ENCODE data around the gene SECISBP2. TPM values are rescaled to one million over a fixed set of nuclear protein-coding genes. Genes with fewer than 3 reads are reported as not detected.
A peak's percentile ranks its signal among the peaks of the same experiment; 100 is the strongest.
"Not testable (repeated sequence)": the region's sequence is repeated elsewhere in the genome, so short reads cannot be mapped to it uniquely, and the experiment has no call there.

The SECISBP2 gene
- polyA plus RNA-seq, 4 donors = 57.3 to 89.8 (median 71.3) TPM

DNA sequence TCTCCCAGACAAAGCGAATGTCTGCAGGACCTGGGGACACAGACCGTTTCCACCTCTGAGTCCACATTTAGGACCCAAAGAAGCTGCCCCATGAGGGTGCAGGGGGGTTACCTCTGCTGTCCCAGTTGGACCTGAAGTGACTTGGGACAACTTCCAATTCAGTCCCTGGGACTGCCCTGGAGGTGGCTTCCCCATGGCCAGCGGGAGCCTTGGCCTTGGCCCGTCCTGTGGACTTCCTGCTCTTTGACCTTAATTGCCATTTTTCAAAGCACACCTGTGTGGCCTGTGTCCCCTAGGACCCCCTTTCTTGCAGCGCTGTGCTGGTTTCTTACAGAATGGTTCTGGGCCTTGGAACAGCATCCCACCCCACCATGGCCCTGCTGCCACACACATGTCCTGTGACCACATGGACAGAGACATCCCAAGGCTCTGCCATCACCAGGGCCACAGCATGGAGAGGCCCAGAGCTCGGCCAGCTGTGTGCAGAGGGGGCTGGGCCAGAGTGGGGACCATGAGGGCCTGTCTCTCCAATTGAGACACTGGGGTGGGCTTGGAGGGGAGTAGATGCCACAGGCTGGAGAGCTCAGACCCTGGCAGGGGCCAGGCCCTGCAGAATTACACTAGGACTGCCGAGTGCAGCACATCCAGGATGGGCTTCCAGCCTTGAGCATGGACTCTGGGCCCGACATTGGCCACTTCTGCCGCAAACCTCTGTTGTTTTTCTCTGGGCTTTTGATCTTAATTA, 45.8 kb downstream of the SECISBP2 start:
- DNase-seq (ENCODE audit: low read depth in 4 of 4, low spot score in 3 of 4) = no peak

DNA sequence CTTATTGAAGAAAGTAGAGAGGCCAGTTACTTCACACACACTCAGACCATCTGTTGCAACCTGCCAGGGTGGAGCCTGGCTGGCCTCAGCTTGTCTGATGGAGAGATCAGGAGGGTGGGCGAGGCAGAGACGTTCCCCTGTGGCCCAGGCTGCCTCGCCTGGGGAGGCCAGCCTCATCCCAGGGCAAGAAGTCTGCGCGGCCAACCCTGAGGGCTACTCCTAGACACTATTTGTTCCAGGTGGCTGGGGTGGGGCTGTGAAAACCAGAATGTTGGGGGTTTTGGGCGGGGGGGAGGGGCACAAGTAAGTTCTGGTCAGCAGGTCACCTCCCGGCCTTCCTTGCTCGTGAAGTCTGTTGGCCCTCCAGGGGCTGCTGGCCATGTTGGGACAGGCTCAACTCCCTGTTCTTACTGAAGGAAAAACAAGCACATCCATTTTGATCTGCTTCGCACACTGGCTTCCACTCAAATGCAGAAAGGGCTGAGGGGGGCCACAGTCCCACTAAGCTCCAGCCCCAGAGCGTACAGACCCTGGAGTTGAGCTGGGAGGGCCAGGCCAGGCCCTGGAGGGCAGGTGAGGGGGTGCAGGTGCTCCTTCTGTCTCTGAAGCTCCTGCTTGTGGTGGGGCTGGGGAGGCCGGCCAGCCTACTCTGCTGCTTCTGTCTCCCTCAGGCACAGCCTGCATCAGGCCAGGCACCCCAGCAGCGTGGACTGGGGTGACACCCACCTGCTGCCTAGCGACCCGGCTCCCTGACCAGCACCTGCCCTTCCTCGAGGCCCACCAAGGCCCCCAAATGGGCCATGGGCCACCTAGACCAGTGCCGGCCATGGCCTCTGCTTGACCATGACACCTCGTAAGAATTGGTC, 46.6 kb downstream of the SECISBP2 start:
- no peak for DNase-seq (ENCODE audit: low read depth in 4 of 4, low spot score in 3 of 4)

DNA sequence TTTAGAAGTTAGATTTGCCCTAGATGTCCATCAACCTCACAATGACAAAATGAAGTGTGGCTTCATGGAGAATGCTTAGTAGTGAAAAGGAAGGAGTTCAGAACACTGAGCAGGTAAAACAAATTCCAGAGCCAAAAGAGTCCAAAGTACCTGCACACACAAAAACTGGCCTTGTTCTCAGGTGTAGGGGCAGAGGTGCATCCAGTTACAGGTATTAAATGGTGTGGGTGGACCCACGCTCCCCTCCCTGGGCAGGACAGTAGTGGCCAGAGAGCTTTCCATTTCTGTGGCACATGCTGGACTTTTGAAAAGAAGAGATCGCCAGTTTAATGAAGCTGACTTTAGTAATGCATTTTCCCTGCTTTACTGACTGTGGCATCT, 47.2 kb downstream of the SECISBP2 start:
- no peak for DNase-seq (ENCODE audit: low read depth in 4 of 4, low spot score in 3 of 4)

DNA sequence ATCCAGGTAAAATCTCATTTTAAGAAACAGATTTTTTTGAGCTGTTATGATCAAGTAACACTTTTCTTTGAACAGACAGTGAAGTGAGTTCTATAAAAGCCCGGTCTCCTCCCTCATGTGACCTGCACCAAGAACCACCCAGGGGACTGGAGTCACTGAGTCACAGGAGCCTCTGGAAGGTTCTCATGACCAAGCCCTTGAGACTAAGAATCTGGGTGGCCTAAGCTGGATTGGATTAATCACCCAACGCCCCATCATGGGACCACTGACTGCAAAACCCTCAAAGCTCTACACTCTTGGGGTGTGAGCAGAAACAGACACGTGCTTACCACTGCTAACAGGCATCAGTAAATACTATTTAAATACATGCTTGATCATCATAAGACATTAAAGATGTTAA, 48.4 kb downstream of the SECISBP2 start:
- no peak for DNase-seq (ENCODE audit: low read depth in 4 of 4, low spot score in 3 of 4)

DNA sequence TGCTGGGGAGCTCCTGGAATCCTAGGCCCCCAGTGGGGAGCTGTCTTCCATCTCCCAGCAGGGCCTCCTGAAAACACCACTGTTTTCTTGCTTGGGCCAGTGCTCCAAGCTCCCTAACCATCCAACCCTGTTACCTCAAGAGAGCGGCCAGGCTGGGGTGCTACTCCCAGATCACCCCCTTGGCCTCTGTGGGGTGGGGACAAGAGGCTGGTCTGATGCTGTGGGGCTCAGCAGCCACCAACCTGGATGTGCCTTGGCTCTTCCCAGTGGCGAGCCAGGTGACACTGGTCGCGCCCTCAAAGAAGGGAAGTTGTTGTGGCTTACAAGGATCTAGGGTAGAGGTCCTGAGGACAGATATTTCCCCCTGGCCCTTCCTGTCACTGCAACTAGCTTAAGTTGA, 49.0 kb downstream of the SECISBP2 start:
- DNase-seq (ENCODE audit: low read depth in 4 of 4, low spot score in 3 of 4) = no peak

DNA sequence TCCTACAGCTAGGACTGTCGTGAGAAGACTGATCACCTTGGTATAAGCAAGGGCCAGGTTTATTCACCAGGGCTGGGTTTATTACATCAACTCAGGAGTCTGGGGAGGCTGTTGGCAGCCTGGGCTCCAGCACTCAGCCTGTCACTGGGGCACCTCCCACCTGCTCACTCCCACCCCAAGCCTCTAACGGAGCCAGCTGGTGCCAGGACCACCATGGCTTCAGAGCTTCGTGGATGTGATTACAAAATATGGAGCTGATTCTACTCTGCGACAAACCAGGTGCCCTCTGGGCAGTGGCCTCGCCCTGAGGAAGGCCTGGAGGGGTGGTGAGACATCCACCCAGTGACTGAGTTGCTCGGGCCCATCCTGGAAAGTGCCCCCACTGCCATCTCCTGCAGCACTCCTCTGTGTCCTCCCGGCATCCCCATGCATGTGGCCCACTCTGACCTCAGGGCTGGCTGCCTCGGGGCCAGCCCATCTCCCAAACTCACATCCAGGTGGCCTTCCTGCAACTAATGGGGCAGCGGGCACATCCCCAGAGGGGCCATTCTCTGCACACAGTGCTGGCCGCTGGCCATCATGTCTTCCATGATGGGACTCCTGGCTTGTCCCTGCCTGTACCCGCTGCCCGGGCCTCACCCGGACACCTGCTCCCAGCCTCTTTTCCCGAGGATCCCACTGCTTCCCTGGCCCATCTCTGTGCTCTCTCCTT, 49.6 kb downstream of the SECISBP2 start:
- no peak for DNase-seq (ENCODE audit: low read depth in 4 of 4, low spot score in 3 of 4)

DNA sequence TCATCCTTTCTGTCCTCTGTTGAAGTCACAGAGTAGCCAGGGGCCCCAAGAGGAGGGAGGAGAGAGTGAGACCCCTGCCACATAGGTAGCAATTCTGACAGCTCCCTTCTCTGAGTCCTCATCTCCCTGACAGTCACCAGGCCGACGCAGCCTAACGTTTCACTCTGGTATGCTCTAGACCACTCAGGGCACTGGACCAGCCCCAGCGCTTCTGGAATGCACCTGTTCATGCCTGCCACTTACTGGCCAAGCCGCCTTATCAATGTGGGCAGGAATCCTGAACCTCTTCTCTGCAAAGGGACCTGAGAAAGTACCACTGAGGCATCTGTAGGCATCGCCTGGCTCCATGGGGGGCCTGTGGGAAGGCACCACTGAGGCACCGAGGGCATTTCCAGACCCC, 50.2 kb downstream of the SECISBP2 start:
- no peak for DNase-seq (ENCODE audit: low read depth in 4 of 4, low spot score in 3 of 4)

DNA sequence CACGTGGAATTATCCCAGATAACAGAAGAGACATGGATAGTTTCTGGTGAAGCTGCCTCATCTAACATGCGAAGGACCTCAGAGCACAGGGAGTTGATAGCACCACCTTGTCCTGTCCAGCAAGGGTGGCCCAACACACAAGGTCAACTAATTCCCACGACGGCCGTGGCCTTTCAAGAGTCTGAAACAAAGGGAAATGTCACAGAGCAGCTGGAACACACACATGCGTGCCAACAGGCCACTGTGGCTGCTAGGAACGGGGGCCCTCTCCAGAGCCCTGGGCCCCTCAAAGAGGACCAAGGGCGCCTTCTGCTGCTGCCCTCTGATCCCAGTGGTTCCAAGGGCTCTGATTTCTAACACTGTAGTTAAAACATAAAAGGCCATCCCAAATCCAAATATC, 50.7 kb downstream of the SECISBP2 start:
- no peak for DNase-seq (ENCODE audit: low read depth in 4 of 4, low spot score in 3 of 4)

DNA sequence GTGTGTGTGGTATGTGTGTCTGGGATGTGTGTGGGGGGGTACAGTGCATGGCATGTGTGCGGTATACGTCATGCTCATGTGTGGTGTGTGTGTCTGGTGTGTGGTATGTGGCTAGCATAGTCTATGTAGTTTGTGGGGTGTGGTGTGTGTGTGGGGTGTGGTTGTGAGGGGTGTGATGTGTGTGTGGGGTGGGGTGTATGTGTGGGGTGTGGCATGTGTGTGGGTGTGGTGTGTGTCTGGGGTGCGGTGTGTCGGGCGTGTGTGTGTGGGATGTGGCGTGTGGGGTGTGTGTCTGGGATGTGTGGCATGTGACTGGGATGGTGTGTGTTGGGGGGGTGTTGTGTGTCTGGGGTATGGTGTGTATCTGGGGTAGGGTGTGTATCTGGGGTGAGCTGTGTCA, 52.3 kb downstream of the SECISBP2 start:
- no peak for DNase-seq (ENCODE audit: low read depth in 4 of 4, low spot score in 3 of 4)

DNA sequence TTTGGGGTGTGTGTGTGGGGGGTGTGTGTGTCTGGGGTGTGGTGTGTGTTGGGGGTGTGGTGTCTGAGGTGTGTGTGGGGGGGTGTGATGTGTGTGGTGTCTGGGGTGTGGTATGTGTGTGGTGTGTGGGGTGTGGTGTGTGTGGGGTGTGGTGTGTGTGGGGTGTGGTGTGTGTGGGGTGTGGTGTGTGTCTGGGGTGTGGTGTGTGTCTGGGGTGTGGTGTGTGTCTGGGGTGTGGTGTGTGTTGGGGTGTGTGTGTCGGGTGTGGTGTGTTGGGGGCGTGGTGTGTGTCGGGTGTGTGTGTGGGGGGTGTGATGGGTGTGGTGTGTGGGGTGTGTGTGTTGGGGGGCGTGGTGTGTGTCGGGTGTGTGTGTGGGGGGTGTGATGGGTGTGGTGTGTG, 53.5 kb downstream of the SECISBP2 start:
- not testable (repeated sequence) for DNase-seq (ENCODE audit: low read depth in 4 of 4, low spot score in 3 of 4)

DNA sequence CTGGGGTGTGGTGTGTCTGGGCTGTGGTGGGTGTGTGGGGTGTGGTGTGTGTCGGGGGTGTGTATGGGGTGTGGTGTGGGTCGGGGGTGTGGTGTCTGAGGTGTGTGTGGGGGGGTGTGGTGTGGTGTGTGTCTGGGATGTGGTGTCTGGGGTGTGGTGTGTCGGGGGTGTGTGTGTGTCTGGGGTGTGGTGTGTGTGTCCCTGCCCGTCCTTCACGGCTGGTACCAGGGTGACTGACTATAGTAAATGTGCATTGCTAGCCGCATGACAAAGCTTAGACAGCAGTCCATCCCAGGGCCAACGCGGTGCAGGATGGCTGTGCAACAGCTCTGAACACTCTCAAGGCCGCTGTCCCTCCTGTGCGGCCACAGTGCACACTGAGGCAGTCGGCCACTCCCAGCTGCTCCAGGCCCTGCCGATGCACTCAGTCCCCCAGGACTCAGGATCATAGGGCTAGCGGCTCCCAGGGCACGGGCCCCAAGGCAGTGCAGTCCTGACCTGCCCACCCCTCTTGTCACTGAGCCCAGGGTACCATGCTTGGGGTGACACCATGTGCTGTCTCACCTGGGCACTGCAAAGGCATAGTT, 54.0 kb downstream of the SECISBP2 start:
- DNase-seq (ENCODE audit: low read depth in 4 of 4, low spot score in 3 of 4) = no peak

DNA sequence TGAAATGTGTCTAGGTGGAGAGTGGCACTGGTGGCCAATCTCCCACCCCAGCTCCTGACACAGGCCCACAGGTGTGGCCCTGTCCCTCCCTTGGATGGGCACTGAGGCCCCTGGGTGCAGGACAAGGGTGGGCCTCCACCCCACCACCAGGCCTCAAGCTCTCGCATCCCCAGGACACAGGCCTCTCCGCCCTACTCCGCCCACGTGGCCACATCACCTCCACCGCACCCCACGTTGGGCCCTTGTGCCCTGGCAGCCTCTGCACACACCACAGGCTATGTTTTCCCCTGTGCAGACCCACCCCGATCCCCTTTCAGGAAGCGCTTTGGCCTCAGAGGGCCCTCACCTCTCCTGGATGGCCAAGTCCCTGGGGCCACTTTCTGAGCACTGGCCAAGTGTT, 54.7 kb downstream of the SECISBP2 start:
- no peak for DNase-seq (ENCODE audit: low read depth in 4 of 4, low spot score in 3 of 4)

DNA sequence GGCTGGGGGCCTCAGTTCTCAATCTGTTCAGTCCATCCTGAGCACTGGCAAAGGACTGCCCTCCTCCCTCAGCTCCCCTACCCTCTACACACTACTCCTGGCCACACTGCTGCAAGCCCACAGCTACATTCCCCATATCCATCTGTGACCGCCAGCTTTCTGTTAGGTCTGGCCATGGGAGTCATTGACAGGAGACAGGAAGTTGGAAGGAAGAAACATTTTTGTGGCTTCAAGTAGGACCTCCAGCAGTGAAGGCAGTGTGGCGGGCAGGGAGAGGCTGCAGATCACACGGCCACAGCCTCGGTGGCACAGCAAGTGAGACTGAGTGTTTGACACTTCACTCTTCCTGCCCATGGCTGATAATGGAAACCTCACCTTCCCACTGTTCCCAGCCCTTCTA, 55.9 kb downstream of the SECISBP2 start:
- no peak for DNase-seq (ENCODE audit: low read depth in 4 of 4, low spot score in 3 of 4)

DNA sequence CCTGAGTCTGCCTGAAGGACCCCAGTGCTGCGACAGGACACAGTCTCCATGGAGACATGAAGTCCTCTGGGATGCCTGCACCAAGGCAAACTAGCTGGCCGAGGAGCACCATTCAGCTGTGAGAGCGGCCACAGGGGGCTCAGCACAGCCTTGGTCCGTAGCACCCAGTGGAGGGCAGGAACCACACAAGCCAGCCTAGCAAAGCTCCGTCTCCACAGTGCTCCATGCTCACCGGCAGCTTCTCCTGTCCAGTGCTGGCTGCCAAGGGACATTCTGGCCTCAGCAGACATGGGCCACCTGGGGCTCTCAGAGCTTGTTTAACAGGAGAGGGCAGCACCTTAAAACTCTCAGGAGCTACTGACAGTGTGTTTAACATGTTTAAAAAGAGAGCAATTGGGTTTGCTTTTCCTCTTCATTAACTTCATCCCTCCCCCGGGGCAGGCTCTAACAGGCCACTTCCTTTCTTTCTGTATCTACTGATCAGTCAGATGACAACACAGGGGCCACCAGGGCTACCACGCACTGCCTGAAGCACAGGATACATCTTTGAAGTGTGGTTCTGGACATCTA, 57.0 kb downstream of the SECISBP2 start:
- DNase-seq (ENCODE audit: low read depth in 4 of 4, low spot score in 3 of 4) = peak in 3 of 4 donors; percentile 23 to 55 (median 27)

DNA sequence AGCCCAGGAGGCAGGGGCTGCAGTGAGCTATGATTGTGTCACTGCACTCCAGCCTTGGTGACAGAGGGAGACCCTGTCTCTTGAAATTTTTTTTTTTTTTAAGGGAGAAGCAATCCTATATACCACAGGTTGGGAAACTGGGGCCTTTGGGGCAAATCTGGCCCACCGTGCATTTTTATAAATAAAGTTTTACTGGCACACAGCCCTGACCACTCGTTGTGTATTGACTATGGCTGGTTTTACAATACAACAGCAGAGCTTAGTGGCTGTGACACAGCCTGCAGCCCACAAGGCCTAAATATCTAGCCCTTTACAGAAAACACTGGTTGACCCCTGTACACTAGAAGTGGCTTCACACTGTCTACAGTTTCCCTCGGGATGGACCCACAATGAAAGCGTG, 58.0 kb downstream of the SECISBP2 start:
- DNase-seq (ENCODE audit: low read depth in 4 of 4, low spot score in 3 of 4) = no peak

DNA sequence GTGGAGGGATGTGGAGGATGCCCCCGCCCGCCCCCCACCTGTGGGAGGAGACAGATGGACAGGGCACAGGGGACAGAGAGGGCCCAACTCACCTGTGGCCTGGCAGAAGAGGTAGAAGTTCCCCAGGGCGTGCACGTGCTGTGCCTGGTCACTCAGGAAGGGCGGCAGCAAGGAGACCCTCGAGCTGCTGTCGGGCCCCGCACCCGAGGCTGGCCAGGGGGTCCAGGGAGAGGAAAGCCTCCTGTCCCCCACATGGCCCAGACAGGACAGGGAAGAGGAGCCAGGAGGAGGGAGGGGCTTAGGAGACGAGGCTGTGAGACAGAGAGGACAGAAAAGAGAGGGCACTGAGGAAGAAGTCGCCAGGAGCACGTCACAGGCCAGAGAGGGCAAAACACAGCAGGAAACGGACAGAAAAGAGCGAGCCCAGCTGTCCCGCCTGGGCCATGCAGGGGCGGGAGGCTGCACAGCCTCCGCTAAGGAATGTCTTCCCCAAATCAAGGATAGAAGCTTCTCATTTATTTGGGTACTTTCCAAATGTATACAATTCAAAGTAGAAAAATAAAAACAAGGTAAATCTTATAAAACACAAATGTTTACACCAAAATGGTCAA, 58.5 kb downstream of the SECISBP2 start:
- DNase-seq (ENCODE audit: low read depth in 4 of 4, low spot score in 3 of 4) = peak in 2 of 4 donors; percentile 5 to 27

DNA sequence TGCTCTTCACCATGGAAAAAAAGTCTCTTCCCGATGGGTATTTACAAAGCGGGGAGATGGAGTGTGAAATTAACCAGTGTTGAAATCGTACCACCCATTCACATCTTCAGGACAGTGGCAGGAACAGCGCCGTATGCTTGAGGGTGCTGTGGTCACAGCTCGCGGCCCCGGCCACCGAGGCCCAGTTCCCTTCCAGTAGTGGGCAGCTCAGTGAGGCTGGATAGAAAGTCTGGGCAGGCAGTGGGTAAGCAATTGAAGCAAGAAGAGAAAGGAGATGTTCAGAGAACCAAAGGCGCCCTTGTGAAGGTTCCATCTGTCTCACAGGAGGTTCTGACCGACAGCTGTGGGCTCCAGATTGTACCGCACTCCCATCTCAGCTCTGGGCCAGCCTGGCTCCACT, 59.1 kb downstream of the SECISBP2 start:
- no peak for DNase-seq (ENCODE audit: low read depth in 4 of 4, low spot score in 3 of 4)

DNA sequence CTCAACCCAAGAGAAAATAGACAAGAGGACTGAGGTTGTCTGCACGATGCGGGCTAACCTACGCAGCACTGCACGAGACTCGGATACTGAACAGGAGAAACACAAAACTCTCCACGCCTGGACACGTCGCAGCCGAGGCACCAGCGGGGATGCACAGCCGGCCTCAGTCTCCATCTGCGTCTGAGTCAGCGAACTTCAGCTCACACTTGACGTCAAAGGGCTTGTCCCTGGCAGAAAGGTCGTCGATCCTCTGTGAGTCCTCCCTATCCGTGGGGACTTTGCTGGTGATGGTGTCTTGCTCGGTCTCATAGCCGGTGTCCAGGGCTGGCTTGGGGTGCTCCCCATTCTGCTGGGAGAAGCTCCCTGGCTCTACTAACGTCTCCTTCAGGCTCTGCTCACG, 60.2 kb downstream of the SECISBP2 start:
- no peak for DNase-seq (ENCODE audit: low read depth in 4 of 4, low spot score in 3 of 4)

DNA sequence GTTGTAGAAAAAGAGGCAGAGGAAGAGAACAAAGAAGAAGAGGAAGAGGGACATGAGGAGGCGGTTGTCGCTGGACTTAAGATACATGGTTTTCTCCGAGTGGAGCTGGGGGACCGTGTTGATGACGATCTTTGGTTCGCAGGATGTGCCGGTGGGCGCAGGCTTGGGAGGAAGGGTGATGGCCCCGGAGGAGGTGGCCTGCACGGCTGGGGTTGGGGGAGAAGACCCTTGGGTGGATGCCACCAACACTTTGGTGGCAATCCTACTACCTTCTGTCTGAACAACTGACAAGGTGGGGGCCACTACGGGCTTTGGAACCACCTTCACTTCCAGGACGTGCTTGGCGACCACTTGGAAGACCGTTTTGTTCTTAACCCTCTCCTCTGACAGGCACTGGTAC, 60.7 kb downstream of the SECISBP2 start:
- no peak for DNase-seq (ENCODE audit: low read depth in 4 of 4, low spot score in 3 of 4)

DNA sequence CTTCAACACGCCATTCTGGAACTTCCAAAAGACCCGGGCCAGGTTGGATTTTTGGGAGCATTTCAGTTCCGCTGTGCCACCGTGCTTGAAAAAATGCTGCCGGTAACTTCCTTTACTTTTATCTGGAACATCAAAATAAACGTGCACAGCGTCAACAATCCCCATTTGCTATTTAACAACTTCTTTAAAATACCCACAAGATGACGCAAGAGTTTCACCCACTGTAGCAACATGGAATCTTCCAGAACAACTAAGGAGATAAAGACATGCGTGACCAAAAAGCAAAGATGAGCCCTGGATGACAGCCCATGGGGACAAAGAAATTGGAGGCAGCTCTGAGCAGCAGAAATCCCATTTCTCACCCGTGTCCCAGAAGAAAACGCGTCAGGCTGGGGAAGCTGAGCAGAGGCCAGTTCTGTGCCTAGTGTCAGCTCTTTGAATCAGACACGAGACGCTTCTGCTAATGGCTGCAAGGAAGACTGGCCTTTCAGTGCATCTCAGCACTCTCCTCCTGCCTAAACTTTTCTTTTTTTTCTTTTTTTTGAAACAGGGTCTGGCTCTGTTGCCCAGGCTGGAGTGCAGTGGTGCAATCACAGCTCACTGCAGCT, 61.3 kb downstream of the SECISBP2 start:
- DNase-seq (ENCODE audit: low read depth in 4 of 4, low spot score in 3 of 4) = no peak

All from left renal pelvis (tissue), 4 donors.